Measurements from ENCODE around the gene HDAC5. TPM values are rescaled to one million over a fixed set of nuclear protein-coding genes. Genes with fewer than 3 reads are reported as not detected.
A peak's percentile ranks its signal among the peaks of the same experiment; 100 is the strongest.

The HDAC5 gene
- polyA plus RNA-seq, 3 donors, result 16.1 to 93.6 (median 24.7) TPM

DNA sequence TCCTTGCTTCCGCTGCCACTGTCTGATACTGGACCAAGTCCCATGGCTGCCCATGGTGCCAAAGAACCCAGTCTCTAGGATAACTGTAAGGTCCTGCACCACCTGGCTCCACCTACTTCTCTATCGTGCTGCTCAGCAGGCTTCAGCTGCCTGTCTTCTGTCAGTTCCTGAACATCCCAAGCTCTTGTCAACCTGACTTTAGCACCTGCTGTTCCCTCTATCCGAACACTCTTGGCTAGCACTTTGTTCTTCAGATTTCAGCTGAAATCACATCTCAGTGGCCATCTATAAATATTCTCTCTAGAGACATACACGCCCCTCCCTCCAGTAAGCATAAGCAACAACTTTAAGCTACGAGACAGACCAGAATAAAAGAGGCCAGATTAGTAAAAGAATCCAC, 93.7 kb downstream of the HDAC5 start:
- intact Hi-C loops (cut with micrococcal nuclease), result no loop called here
- H2AFZ ChIP-seq (ENCODE audit: insufficient read depth, low read depth, low read length, poor library complexity, severe bottlenecking), result no peak overlapping the region
- no peak for DNase-seq
- H3K79me2 ChIP-seq (ENCODE audit: insufficient read depth, low read length), result no peaks in the 10 kb centered on the region
- H3K4me1 Mint-ChIP-seq, result no peaks in the 10 kb centered on the region
- H3K4me1 ChIP-seq (ENCODE audit: control insufficient read depth in 1 of 2, insufficient read depth in 2 of 2, low read length in 2 of 2), result peaks cover 0 to 6% of the 10 kb centered on the region in 2 donors
- peaks cover 46 to 53% of the 10 kb centered on the region in 2 donors for H3K36me3 Mint-ChIP-seq
- H3K9me3 ChIP-seq (replicated peaks in 1 of 2; ENCODE audit: control insufficient read depth in 1 of 2, insufficient read depth in 1 of 2, low read length in 2 of 2), result no peaks in the 10 kb centered on the region
- no peak overlapping the region for H3K27ac ChIP-seq (ENCODE audit: low read depth in 1 of 2, low read length in 2 of 2)
- no peaks in the 10 kb centered on the region for H3K27me3 ChIP-seq (ENCODE audit: control insufficient read depth in 2 of 2, insufficient read depth in 2 of 2, low read length in 2 of 2)
- H4K20me1 ChIP-seq (ENCODE audit: insufficient read depth, low read length), result no peaks in the 10 kb centered on the region
- H3K27me3 Mint-ChIP-seq (ENCODE audit: low read depth in 3 of 3), result peaks cover 0 to 2% (median 0%) of the 10 kb centered on the region in 3 donors
- peak overlapping the region in 2 of 7 donors; percentile 21 to 22 for H3K27ac Mint-ChIP-seq
- H3K36me3 ChIP-seq (replicated peaks in 1 of 2; ENCODE audit: control insufficient read depth in 1 of 2, insufficient read depth in 2 of 2, low read length in 2 of 2), result peaks cover 22 to 63% of the 10 kb centered on the region in 2 donors
- no peak overlapping the region for H3K4me2 ChIP-seq (replicated peaks; ENCODE audit: extremely low read depth, low read length, poor library complexity, severe bottlenecking)
- H3K9ac ChIP-seq (ENCODE audit: insufficient read depth, low read length, poor library complexity, severe bottlenecking), result no peak overlapping the region
- WGBS (ENCODE audit: insufficient coverage), result 94% methylated on average over 4 of the region's 5 CpGs
- peaks cover 0 to 1% (median 0%) of the 10 kb centered on the region in 7 donors for H3K9me3 Mint-ChIP-seq
- no peak overlapping the region for H3K4me3 ChIP-seq (replicated peaks in 1 of 3; ENCODE audit: low read depth in 2 of 3, low read length in 3 of 3)
- no peak overlapping the region for H3K4me3 Mint-ChIP-seq
- TF ChIP-seq, protein P1, sequence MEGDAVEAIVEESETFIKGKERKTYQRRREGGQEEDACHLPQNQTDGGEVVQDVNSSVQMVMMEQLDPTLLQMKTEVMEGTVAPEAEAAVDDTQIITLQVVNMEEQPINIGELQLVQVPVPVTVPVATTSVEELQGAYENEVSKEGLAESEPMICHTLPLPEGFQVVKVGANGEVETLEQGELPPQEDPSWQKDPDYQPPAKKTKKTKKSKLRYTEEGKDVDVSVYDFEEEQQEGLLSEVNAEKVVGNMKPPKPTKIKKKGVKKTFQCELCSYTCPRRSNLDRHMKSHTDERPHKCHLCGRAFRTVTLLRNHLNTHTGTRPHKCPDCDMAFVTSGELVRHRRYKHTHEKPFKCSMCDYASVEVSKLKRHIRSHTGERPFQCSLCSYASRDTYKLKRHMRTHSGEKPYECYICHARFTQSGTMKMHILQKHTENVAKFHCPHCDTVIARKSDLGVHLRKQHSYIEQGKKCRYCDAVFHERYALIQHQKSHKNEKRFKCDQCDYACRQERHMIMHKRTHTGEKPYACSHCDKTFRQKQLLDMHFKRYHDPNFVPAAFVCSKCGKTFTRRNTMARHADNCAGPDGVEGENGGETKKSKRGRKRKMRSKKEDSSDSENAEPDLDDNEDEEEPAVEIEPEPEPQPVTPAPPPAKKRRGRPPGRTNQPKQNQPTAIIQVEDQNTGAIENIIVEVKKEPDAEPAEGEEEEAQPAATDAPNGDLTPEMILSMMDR (IDR thresholded peaks at IDR 0.05), result no peak

Small RNA genes lying within 50 kb of the gene (small RNA-seq; reads per million reads assigned to genes)
- not detected for gene RNU6-131P (ENCODE audit: insufficient read length, low read depth)

Other genes with a start within 250 kb of the HDAC5 start
- not detected for gene MPP2, start 216.1 kb downstream of the HDAC5 start, polyA plus RNA-seq
- not detected for gene PPY, start 181.2 kb downstream of the HDAC5 start, polyA plus RNA-seq
- gene PYY, start 169.7 kb downstream of the HDAC5 start, polyA plus RNA-seq, result not detected
- under 1 TPM; 0.65 to 0.93 (median 0.84) TPM for gene NAGS, start 119.0 kb downstream of the HDAC5 start, polyA plus RNA-seq
- 10 to 100 TPM; 17.3 to 41.4 (median 33.6) TPM for gene TMEM101, start 108.7 kb downstream of the HDAC5 start, polyA plus RNA-seq
- gene LSM12, start 57.0 kb downstream of the HDAC5 start, polyA plus RNA-seq, result 10 to 100 TPM; 24.7 to 65.8 (median 64.4) TPM
- 10 to 100 TPM; 38.0 to 46.4 (median 42.4) TPM for gene G6PC3, start 52.9 kb downstream of the HDAC5 start, polyA plus RNA-seq
- under 1 TPM; 0.17 to 0.32 (median 0.20) TPM for gene HROB, start 18.3 kb upstream of the HDAC5 start, polyA plus RNA-seq
- gene ASB16, start 47.1 kb upstream of the HDAC5 start, polyA plus RNA-seq, result not detected
- 100 to 1,000 TPM in 1 of 3 donors, 10 to 100 TPM in 2; 41.3 to 118 (median 41.7) TPM for gene TMUB2, start 63.3 kb upstream of the HDAC5 start, polyA plus RNA-seq
- 10 to 100 TPM in 1 of 3 donors, 1 to 10 TPM in 2; 8.5 to 60.9 (median 9.9) TPM for gene ATXN7L3, start 76.2 kb upstream of the HDAC5 start, polyA plus RNA-seq
- 10 to 100 TPM in 2 of 3 donors, 1 to 10 TPM in 1; 6.0 to 13.1 (median 12.5) TPM for gene UBTF, start 96.0 kb upstream of the HDAC5 start, polyA plus RNA-seq
- under 1 TPM in 1 of 3 donors, not detected in 2; 0.04 TPM for gene SLC4A1, start 144.5 kb upstream of the HDAC5 start, polyA plus RNA-seq
- gene RUNDC3A, start 185.0 kb upstream of the HDAC5 start, polyA plus RNA-seq, result under 1 TPM in 2 of 3 donors, not detected in 1; 0.22 to 0.35 TPM
- 10 to 100 TPM; 64.0 to 74.8 (median 64.5) TPM for gene SLC25A39, start 201.2 kb upstream of the HDAC5 start, polyA plus RNA-seq
- 1,000 to 10,000 TPM; 1,303 to 1,960 (median 1,361) TPM for gene GRN, start 221.7 kb upstream of the HDAC5 start, polyA plus RNA-seq
- not detected for gene FAM171A2, start 240.2 kb upstream of the HDAC5 start, polyA plus RNA-seq

All from CD14-positive monocyte (primary cell).